ENCODE data around the gene TMEM40.
A peak's percentile ranks its signal among the peaks of the same experiment; 100 is the strongest.

The TMEM40 gene

DNA sequence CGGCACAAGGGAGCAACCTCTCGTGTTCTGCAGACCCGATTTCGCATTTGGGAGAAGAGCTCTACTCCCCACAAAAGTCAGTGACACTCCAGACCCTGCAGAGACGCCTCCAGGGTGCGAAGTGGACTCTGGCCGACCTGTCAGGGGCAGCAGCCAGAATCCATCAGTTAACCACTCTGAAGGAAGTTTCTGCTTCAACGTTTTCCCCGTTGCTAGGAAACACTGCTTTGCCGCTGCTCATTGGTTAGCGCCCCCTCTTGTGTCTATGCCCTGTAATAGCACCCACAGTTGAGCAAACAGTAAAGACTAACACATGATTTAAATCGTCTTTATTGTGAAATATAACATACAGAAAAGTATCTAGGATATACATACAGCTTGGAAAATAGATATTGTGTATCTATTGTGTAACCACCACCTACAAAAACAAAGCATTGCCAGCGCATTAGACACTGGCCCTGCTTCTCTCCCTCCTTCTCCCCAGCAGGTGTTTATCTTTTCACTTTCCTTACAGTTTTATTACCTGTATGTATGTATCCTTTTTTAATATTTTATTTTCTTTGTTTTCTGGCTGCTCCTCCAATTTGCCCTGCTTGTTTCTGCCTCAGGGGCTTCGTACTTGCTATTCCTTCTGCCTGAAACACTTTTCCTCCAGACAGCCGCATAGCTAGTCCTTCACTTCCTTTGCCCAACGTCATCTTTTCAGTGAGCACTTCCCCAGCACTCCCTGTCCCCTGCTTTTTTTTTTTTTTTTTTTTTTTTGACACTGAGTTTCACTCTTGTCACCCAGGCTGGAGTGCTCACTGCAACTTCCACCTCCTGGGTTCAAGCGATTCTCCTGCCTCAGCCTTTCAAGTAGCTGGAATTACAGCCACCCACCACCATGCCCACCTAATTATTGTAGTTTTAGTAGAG lies 38.8 kb downstream of the TMEM40 start:
- H3K36me3 ChIP-seq (ENCODE audit: control insufficient read depth, insufficient read depth, low read length) = no peaks in the 10 kb centered on the region
- no peaks in the 10 kb centered on the region for H3K27me3 ChIP-seq (ENCODE audit: control insufficient read depth, insufficient read depth, low read length)
- no peak overlapping the region for H3K27ac ChIP-seq (ENCODE audit: low read depth, low read length)
- H3K4me3 ChIP-seq (ENCODE audit: low read length) = peak overlapping the region; percentile 52
- H3K9ac ChIP-seq (ENCODE audit: low read length) = no peak overlapping the region
- H3K4me1 ChIP-seq (ENCODE audit: control insufficient read depth, insufficient read depth, low read length) = no peaks in the 10 kb centered on the region

DNA sequence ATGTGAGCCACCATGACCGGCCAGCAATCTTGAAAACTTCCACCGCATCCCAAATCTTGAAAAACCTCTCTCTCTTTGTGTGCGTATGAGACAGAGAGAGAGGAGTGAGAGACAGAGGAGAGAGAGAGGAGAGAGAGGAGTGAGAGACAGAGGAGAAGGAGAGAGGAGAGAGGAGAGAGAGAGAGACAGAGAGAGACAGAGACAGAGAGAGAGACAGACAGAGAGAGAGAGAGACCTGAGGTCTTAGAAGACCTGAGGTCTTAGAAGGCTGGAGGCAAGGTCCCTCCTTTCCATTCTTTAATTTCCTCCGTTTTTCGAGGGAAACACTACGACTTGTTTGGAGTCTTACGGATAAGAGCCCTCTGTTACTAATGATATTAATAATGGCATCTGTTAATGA lies 39.5 kb downstream of the TMEM40 start:
- Histone ChIP-seq H3K27ac (ENCODE audit: low read depth, low read length) (no peak overlapping the region), H3K4me1 (ENCODE audit: control insufficient read depth, insufficient read depth, low read length) (no peaks in the 10 kb centered on the region), H3K36me3 (ENCODE audit: control insufficient read depth, insufficient read depth, low read length) (no peaks in the 10 kb centered on the region), H3K4me3 (ENCODE audit: low read length) (peak overlapping the region; percentile 52), H3K27me3 (ENCODE audit: control insufficient read depth, insufficient read depth, low read length) (no peaks in the 10 kb centered on the region), H3K9ac (ENCODE audit: low read length) (no peak overlapping the region)

DNA sequence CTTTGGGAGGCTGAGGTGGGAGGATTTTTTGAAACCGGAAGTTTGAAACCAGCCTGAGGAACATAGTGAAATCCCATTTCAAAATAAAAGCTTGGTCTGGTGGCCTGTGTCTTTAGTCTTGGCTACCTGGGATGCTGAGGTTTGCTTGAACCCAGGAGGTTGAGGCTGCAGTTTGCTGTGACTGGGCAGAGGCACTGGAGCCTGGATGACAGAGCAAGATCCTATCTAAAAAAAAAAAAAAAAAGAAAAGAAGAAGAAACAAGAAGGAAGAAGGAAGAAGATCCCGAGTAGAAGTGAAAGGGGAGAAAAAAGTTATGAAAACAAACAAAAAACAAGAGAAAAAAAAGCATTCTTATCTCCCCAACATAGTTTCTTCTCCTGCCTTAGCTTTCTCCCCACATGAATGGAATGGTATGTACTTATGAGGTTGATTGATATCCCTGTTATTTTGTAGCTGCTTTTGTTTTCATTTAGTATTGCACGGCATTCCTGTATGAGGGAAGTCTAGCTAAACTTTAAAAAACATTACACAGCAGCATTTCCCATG lies 42.4 kb downstream of the TMEM40 start:
- Histone ChIP-seq H3K4me1 (ENCODE audit: control insufficient read depth, insufficient read depth, low read length) (no peaks in the 10 kb centered on the region), H3K27me3 (ENCODE audit: control insufficient read depth, insufficient read depth, low read length) (no peaks in the 10 kb centered on the region), H3K36me3 (ENCODE audit: control insufficient read depth, insufficient read depth, low read length) (no peaks in the 10 kb centered on the region), H3K27ac (ENCODE audit: low read depth, low read length) (no peak overlapping the region), H3K9ac (ENCODE audit: low read length) (no peak overlapping the region), H3K4me3 (ENCODE audit: low read length) (no peak overlapping the region)

DNA sequence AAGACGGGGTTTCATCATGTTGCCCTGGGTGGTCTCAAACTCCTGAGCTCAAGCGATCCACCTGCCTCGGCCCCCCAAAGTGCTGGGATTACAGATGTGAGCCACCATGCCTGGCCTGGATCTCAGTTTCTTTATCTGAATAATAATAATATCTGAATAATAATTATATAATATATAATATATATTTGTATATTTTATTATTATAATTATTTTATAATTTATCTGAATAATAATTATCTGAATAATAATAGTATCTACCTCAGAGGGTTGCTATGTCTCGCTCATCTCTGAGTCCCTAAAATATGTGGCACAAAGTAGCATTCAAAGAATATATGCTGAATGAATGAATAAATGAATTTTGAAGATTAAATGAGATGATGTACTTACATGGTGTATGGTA lies 44.8 kb downstream of the TMEM40 start:
- H3K4me3 ChIP-seq (ENCODE audit: low read length) = no peak overlapping the region
- H3K36me3 ChIP-seq (ENCODE audit: control insufficient read depth, insufficient read depth, low read length) = no peaks in the 10 kb centered on the region
- H3K27ac ChIP-seq (ENCODE audit: low read depth, low read length) = no peak overlapping the region
- H3K27me3 ChIP-seq (ENCODE audit: control insufficient read depth, insufficient read depth, low read length) = no peaks in the 10 kb centered on the region
- no peaks in the 10 kb centered on the region for H3K4me1 ChIP-seq (ENCODE audit: control insufficient read depth, insufficient read depth, low read length)
- H3K9ac ChIP-seq (ENCODE audit: low read length) = no peak overlapping the region

DNA sequence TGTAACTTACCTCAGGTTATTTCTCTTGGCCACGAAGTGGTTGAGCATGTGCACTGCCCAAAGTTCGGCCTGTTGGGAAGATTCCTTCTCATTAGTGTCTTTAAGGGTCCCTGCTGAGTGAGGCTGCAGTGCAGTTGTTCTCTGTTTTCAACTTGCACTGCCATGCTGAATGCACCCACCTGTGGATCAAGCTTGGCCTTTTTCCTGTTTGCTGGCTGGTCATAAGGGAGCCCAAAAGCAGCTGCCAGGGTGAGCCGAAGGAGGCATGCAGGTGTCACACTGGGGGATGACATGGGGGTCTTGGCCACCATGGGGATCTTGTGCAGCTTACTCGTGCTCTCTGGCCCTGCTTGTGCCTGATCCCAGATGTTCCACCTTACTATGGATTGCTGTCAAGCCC lies 49.0 kb downstream of the TMEM40 start:
- no peaks in the 10 kb centered on the region for H3K27me3 ChIP-seq (ENCODE audit: control insufficient read depth, insufficient read depth, low read length)
- no peak overlapping the region for H3K9ac ChIP-seq (ENCODE audit: low read length)
- no peaks in the 10 kb centered on the region for H3K36me3 ChIP-seq (ENCODE audit: control insufficient read depth, insufficient read depth, low read length)
- H3K4me3 ChIP-seq (ENCODE audit: low read length) = no peak overlapping the region
- H3K27ac ChIP-seq (ENCODE audit: low read depth, low read length) = no peak overlapping the region
- no peaks in the 10 kb centered on the region for H3K4me1 ChIP-seq (ENCODE audit: control insufficient read depth, insufficient read depth, low read length)

DNA sequence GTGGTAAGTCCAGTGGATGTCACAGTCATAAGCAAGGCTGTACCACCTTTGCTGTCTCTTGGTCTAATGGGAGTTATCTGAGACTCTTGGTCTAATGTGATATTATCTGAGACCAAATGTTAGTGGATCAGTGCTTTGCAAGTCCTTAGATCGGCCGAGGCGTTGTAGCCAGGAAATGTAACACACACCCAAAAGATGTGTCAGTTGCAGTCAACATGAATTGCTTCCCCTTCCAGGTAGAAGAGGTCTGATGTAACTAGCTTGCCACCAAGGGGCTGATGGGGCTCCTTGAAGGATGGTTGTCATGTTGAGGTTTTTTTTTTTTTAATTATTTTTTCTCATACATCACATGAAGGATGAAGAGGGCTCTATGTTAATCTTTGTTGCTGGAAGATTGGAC lies 49.7 kb downstream of the TMEM40 start:
- H3K36me3 ChIP-seq (ENCODE audit: control insufficient read depth, insufficient read depth, low read length) = no peaks in the 10 kb centered on the region
- H3K27me3 ChIP-seq (ENCODE audit: control insufficient read depth, insufficient read depth, low read length) = no peaks in the 10 kb centered on the region
- no peak overlapping the region for H3K4me3 ChIP-seq (ENCODE audit: low read length)
- H3K4me1 ChIP-seq (ENCODE audit: control insufficient read depth, insufficient read depth, low read length) = no peaks in the 10 kb centered on the region
- H3K9ac ChIP-seq (ENCODE audit: low read length) = no peak overlapping the region
- H3K27ac ChIP-seq (ENCODE audit: low read depth, low read length) = no peak overlapping the region

DNA sequence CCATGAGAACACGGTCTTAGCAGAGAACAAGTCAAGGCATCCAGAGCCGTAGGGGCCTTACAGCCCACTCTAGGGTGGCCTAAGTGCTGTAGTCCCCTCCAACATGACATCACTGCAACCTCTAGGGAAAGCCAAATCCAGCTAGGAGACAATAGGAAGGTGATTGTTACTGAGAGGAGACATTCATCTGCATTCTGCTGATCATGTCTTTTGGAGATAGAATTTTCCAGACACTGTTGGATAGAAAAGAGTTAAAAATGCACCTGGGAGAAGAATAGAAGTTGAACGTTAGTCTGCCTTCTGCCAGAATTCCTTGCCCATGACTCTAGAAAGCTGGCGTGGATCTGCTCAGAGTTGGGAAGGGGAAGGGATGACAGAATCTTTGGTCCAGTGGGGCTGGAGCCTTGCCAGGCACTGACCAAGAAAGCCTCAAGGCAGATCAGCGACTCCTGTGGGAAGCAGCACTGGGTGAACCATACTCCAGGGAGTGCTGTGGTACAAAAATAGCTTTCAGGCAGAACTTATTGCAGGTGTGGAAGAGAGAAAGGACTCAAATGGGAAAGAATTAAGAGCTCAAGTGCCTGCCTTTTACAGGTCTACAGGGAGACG lies 50.4 kb downstream of the TMEM40 start:
- no peak overlapping the region for H3K9ac ChIP-seq (ENCODE audit: low read length)
- no peaks in the 10 kb centered on the region for H3K27me3 ChIP-seq (ENCODE audit: control insufficient read depth, insufficient read depth, low read length)
- no peak overlapping the region for H3K27ac ChIP-seq (ENCODE audit: low read depth, low read length)
- no peak overlapping the region for H3K4me3 ChIP-seq (ENCODE audit: low read length)
- H3K36me3 ChIP-seq (ENCODE audit: control insufficient read depth, insufficient read depth, low read length) = no peaks in the 10 kb centered on the region
- no peaks in the 10 kb centered on the region for H3K4me1 ChIP-seq (ENCODE audit: control insufficient read depth, insufficient read depth, low read length)

DNA sequence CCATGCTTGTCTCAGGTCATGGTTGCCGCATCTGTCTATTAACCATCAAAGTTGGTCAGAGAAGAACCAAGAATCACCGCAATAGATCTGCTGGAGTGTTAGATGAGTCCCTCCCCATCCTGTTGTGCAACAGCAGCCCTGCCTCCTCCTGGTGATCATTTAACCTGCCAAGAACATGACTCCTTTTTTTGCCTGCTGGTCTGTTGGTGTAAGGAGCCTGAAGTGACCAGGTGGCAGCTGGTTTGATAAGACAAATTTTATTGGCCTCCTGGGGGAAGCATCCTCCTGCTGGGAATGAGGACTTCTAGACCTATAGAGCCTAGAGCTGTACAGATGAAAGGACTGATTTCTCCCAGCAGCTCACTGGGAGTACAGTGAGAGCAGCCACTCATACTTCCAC lies 51.6 kb downstream of the TMEM40 start:
- H3K27me3 ChIP-seq (ENCODE audit: control insufficient read depth, insufficient read depth, low read length) = no peaks in the 10 kb centered on the region
- no peak overlapping the region for H3K9ac ChIP-seq (ENCODE audit: low read length)
- H3K4me1 ChIP-seq (ENCODE audit: control insufficient read depth, insufficient read depth, low read length) = no peaks in the 10 kb centered on the region
- no peaks in the 10 kb centered on the region for H3K36me3 ChIP-seq (ENCODE audit: control insufficient read depth, insufficient read depth, low read length)
- no peak overlapping the region for H3K4me3 ChIP-seq (ENCODE audit: low read length)
- H3K27ac ChIP-seq (ENCODE audit: low read depth, low read length) = no peak overlapping the region

DNA sequence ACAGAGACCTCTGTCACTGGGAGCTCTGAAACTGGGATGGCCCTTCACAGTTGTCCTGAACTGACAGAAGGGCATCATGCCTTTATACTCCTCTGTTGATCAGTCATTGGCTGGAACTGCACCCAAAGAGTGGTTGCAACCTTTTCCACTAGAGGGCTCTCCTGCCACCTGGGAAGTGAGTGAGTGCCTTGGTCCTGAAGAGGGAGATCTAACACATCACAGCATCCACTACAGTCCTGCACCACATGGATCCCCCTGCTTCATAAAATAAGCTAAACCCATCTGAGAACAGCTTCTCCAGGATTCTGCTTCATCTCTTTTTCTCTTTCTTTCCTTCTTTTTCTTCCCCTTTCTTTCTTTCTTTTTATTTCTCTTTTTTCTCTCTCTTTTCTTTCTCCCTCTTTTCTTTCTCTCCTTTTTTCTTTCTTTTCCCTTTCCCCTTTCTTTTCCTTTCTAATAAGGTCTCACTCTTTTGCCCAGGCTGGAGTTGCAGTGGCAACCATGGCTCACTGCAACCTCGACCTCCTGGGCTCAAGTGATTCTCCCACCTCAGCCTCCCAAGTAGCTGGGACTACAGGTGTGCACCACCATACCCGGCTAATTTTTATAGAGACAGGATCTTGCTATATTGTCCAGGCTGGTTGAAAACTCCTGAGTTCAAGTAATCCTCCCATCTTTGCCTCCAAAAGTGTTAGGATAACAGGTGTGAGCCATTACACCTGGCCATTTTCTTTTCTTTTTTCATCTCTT lies 52.4 kb downstream of the TMEM40 start:
- H3K36me3 ChIP-seq (ENCODE audit: control insufficient read depth, insufficient read depth, low read length) = no peaks in the 10 kb centered on the region
- H3K27me3 ChIP-seq (ENCODE audit: control insufficient read depth, insufficient read depth, low read length) = no peaks in the 10 kb centered on the region
- H3K27ac ChIP-seq (ENCODE audit: low read depth, low read length) = no peak overlapping the region
- H3K4me1 ChIP-seq (ENCODE audit: control insufficient read depth, insufficient read depth, low read length) = no peaks in the 10 kb centered on the region
- H3K4me3 ChIP-seq (ENCODE audit: low read length) = no peak overlapping the region
- no peak overlapping the region for H3K9ac ChIP-seq (ENCODE audit: low read length)

DNA sequence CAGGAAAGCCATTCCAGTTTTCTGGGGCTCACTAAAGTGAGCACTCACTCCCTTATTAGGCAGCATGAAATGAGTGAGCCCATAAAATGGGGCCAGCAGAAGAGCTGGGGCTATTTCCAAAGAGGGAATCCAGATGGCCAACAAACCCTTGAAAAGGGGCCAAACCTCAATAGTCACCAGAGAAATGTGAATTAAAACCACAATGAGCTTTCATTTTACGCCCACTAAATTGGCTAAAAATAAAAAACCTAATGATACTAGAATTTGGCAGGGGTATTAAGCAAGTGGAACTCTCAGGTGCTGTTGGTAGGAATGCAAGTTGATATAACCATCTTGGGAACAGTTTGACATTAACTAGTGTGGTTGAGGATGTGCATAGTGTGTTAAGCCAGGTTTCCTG lies 53.1 kb downstream of the TMEM40 start:
- H3K9ac ChIP-seq (ENCODE audit: low read length) = no peak overlapping the region
- H3K36me3 ChIP-seq (ENCODE audit: control insufficient read depth, insufficient read depth, low read length) = no peaks in the 10 kb centered on the region
- no peak overlapping the region for H3K27ac ChIP-seq (ENCODE audit: low read depth, low read length)
- no peaks in the 10 kb centered on the region for H3K27me3 ChIP-seq (ENCODE audit: control insufficient read depth, insufficient read depth, low read length)
- H3K4me3 ChIP-seq (ENCODE audit: low read length) = no peak overlapping the region
- H3K4me1 ChIP-seq (ENCODE audit: control insufficient read depth, insufficient read depth, low read length) = no peaks in the 10 kb centered on the region

DNA sequence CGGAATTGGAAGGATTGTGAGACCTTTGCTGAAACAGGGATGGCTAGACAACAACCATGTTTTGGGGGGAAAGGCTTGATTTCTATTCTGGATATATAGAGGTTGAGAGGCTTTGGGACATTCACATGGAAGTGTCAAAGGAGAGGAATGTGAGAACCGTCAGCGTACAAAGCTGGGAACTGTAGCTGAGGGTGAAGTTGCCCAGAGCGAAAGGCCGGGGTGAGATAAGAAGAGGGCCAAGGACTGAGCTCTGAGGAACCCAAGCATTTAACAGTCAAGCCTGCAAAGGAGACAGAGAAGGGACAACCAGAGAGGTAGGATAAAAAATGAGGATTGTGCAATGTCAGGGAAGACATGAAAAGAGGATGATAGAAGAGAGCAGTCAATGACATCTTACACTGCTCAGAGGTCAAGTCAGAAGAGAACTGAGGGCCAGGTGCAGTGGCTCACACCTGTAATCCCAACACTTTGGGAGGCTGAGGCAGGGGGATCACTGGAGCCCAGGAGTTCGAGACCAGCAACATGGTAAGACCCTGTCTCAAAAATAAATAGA lies 53.6 kb downstream of the TMEM40 start:
- H3K36me3 ChIP-seq (ENCODE audit: control insufficient read depth, insufficient read depth, low read length) = no peaks in the 10 kb centered on the region
- no peak overlapping the region for H3K27ac ChIP-seq (ENCODE audit: low read depth, low read length)
- no peak overlapping the region for H3K4me3 ChIP-seq (ENCODE audit: low read length)
- H3K27me3 ChIP-seq (ENCODE audit: control insufficient read depth, insufficient read depth, low read length) = no peaks in the 10 kb centered on the region
- H3K9ac ChIP-seq (ENCODE audit: low read length) = no peak overlapping the region
- no peaks in the 10 kb centered on the region for H3K4me1 ChIP-seq (ENCODE audit: control insufficient read depth, insufficient read depth, low read length)

DNA sequence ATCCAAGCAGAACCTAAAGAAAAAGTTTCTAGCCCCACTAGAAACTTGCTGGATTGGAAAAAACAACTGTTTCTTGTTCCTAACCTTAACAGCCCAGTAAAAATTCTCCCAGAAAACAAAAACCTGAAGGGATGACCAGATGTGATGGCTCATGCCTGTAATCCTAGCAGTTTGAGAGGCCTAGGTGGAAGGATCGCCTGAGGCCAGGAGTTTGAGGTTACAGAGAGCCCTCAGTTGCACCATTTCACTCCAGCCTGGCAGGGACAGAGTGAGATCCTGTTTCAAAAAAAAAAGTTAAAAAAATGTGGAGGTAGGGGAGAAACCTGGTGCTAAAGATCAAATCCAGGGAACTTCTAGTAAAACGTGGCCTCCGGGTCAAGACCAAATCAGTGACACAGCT lies 56.6 kb downstream of the TMEM40 start:
- H3K27ac ChIP-seq (ENCODE audit: low read depth, low read length) = no peak overlapping the region
- no peaks in the 10 kb centered on the region for H3K27me3 ChIP-seq (ENCODE audit: control insufficient read depth, insufficient read depth, low read length)
- H3K9ac ChIP-seq (ENCODE audit: low read length) = no peak overlapping the region
- H3K36me3 ChIP-seq (ENCODE audit: control insufficient read depth, insufficient read depth, low read length) = no peaks in the 10 kb centered on the region
- H3K4me1 ChIP-seq (ENCODE audit: control insufficient read depth, insufficient read depth, low read length) = no peaks in the 10 kb centered on the region
- no peak overlapping the region for H3K4me3 ChIP-seq (ENCODE audit: low read length)
